Skeletal muscle tissue (tissue), 4 donors: ENCODE data around the gene ZNF398. TPM values are rescaled to one million over a fixed set of nuclear protein-coding genes. Genes with fewer than 3 reads are reported as not detected.

Experiments used
- H3K27ac ChIP-seq: one replicate; pipeline ENCODE4 v1.7.0; 2013; ENCODE audit warnings: mild to moderate bottlenecking, low read depth, low read length, inconsistent platforms
- H3K27me3 ChIP-seq, 3 donors: one replicate each; pipeline ENCODE4 v1.7.0; 2013; ENCODE audit warnings: low read length in 3 of 3; ENCODE audit not compliant: control insufficient read depth in 3 of 3, insufficient read depth in 3 of 3
- H3K36me3 ChIP-seq, 3 donors: one replicate each; pipeline ENCODE4 v1.7.0; 2013; ENCODE audit warnings: low read length in 3 of 3; ENCODE audit not compliant: control insufficient read depth in 3 of 3, insufficient read depth in 3 of 3
- H3K4me1 ChIP-seq, 3 donors: one replicate each; pipeline ENCODE4 v1.7.0; 2013; ENCODE audit warnings: low read length in 3 of 3, mild to moderate bottlenecking in 3 of 3; ENCODE audit not compliant: control insufficient read depth in 3 of 3, insufficient read depth in 3 of 3
- H3K4me3 ChIP-seq, 3 donors: one replicate each; pipeline ENCODE4 v1.7.0; 2013; ENCODE audit warnings: low read length in 3 of 3
- H3K9ac ChIP-seq, 3 donors: one replicate each; pipeline ENCODE4 v1.7.0; 2013; ENCODE audit warnings: low read length in 3 of 3, mild to moderate bottlenecking in 3 of 3, moderate library complexity in 2 of 3, low read depth in 1 of 3
- H3K9me3 ChIP-seq, 3 donors: one replicate each; pipeline ENCODE4 v1.7.0; 2013; ENCODE audit warnings: low read length in 3 of 3; ENCODE audit not compliant: control insufficient read depth in 3 of 3
- total RNA-seq: library from RNA; depleted of rRNA; stranded (reverse); fragments of >200 nt; gene quantifications from one replicate; pipeline ENCODE4 v1.2.3, GENCODE V29; 2014
- donor health status: Osteomylitis.

The ZNF398 gene
- total RNA-seq, 1 donor from 2014 or later: 9.4 TPM

DNA sequence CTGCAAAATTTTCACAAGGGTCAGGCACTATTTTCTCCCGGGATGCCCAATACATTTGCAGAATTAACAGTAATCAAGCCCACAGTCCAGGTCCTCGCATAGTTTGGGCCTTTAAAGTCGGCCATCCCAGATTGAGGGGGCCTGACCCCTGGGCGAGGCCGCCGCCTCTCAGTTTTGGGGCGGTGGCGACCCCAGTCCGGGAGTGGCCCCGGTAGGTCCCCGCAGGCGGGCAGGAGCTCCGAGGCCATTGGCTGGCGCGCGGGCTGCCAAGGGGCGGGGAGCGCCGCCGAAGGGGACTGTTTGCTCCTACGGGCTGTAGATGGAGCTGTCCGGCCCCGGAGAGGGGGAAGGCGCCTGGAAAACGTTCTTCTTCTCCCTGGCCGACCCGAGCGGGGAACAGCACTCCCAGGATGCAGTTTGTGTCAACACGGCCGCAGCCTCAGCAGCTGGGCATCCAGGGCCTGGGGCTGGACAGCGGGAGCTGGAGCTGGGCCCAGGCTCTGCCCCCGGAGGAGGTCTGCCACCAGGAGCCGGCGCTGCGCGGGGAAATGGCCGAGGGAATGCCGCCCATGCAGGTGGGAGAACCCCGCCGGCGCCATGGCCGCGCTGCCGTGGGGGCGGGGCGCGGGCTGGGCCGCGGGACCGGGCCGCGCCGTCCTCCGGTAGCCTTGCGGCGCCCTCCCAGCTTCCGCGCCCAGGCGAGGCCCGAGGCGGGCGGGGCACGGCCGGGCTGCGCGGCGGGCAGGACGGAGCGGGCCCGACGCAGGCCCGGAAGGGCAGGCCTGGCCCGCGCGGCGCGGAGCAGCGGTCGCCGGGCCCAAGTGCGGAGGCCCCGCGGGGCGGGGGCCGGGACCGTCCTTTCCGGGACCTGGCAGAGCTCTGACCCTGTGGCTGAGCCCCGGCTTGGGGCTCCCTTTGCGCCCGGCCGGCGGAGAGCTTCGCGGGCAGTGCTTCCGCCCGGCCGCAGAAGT, 48.2 kb downstream of the ZNF398 start, which contains the start of gene ZNF282:
Gene ZNF282 (plus strand): TSS at position 367 of the 971 bp plus-strand sequence. CDS start 44 bp downstream, at position 411.
- peak within 1 kb of the TSS; percentile 70 for H3K27ac ChIP-seq
- H3K9ac ChIP-seq: peak within 1 kb of the TSS; percentile 87 to 95 (median 92)
- peaks cover 0 to 7% (median 6%) of the 10 kb centered on the region in 3 donors for H3K27me3 ChIP-seq
- H3K9me3 ChIP-seq: no peaks in the 10 kb centered on the region
- peaks cover 19 to 25% (median 22%) of the 10 kb centered on the region in 3 donors for H3K36me3 ChIP-seq
- peak within 1 kb of the TSS; percentile 83 to 93 (median 89) for H3K4me3 ChIP-seq
- H3K4me1 ChIP-seq: peaks cover 14 to 25% (median 20%) of the 10 kb centered on the region in 3 donors

DNA sequence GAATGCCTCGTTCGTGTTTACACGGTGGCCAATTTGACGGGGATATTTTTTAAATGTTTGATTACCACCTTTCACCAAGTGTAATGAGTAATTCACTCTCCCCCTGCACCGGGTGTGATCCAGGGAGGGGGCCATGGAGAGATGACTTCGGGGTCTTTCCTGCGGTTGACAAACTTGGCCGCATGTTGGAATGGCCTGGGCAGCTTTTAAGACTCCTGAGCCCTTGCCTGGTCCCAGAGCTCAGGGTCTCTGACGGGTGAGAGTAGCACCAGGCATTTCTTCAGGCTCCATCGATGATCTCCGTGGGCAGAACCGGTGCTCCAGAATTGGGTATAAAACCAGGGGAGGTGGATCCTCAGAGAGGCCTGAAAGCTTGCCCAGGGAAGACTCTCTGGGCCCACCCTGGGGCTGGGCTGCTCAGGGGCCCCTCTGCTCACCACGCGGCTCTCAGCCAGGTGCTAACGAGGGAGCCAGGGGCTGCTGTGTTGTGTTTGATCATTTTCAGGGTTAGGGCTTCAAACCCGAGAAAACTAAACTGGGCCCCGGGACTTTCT, 49.0 kb downstream of the ZNF398 start:
- H3K9me3 ChIP-seq: no peaks in the 10 kb centered on the region
- H3K4me1 ChIP-seq: peaks cover 14 to 25% (median 20%) of the 10 kb centered on the region in 3 donors
- H3K27me3 ChIP-seq: peaks cover 0 to 7% (median 2%) of the 10 kb centered on the region in 3 donors
- peak overlapping the region; percentile 83 to 93 (median 89) for H3K4me3 ChIP-seq
- peak overlapping the region; percentile 33 for H3K27ac ChIP-seq
- H3K9ac ChIP-seq: peak overlapping the region; percentile 87 to 95 (median 92)
- peaks cover 25 to 31% (median 28%) of the 10 kb centered on the region in 3 donors for H3K36me3 ChIP-seq

DNA sequence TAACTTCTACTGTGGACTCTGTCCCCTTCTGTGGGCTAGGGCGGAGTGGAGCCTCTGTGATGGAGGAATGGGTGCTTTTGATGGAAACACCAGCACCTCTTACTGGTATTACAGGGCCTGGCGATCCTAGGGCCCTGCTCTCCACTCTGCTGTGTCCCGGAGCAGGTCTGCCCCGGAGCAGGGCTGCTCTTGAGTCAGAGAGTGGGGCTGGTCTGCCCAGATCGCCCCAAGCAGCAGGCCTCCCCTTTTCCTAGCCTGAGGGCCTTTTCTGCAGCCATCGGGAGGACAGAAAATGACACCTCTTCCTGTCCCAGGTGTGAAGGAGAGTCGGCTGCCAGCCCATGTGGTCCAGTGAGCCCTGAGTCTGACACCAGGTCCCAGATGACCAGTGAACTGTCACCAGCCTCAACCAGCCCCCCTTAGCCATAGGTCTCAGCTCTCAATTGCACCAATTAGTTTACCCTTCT, 49.5 kb downstream of the ZNF398 start:
- H3K27me3 ChIP-seq: peaks cover 0 to 3% (median 0%) of the 10 kb centered on the region in 3 donors
- no peaks in the 10 kb centered on the region for H3K9me3 ChIP-seq
- peak overlapping the region; percentile 33 for H3K27ac ChIP-seq
- peaks cover 30 to 36% (median 31%) of the 10 kb centered on the region in 3 donors for H3K36me3 ChIP-seq
- peak overlapping the region; percentile 83 to 93 (median 89) for H3K4me3 ChIP-seq
- H3K4me1 ChIP-seq: peaks cover 14 to 25% (median 20%) of the 10 kb centered on the region in 3 donors
- peak overlapping the region; percentile 87 to 95 (median 92) for H3K9ac ChIP-seq

DNA sequence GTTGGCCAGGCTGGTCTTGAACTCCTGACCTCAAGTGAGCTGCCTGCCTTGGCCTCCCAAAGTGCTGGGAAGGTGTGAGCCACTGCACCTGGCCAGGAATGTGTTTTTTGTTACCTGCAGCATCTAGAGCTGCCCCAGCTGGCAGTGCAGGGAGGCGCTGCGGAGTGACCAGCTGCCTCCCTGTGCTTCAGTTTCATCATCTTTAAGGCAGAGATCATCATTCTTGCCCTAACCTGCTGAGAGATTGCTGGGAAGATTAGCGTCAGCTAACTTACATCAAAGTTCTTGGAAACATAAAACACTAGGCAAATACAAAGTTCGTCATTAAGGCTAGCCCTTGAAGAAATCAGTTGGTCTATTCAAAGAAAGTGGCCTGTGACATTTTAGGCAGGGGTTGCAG, 50.4 kb downstream of the ZNF398 start:
- no peaks in the 10 kb centered on the region for H3K9me3 ChIP-seq
- H3K27me3 ChIP-seq: no peaks in the 10 kb centered on the region
- no peak overlapping the region for H3K9ac ChIP-seq
- H3K4me1 ChIP-seq: peaks cover 14 to 25% (median 20%) of the 10 kb centered on the region in 3 donors
- no peak overlapping the region for H3K4me3 ChIP-seq
- no peak overlapping the region for H3K27ac ChIP-seq
- peaks cover 33 to 38% (median 34%) of the 10 kb centered on the region in 3 donors for H3K36me3 ChIP-seq

DNA sequence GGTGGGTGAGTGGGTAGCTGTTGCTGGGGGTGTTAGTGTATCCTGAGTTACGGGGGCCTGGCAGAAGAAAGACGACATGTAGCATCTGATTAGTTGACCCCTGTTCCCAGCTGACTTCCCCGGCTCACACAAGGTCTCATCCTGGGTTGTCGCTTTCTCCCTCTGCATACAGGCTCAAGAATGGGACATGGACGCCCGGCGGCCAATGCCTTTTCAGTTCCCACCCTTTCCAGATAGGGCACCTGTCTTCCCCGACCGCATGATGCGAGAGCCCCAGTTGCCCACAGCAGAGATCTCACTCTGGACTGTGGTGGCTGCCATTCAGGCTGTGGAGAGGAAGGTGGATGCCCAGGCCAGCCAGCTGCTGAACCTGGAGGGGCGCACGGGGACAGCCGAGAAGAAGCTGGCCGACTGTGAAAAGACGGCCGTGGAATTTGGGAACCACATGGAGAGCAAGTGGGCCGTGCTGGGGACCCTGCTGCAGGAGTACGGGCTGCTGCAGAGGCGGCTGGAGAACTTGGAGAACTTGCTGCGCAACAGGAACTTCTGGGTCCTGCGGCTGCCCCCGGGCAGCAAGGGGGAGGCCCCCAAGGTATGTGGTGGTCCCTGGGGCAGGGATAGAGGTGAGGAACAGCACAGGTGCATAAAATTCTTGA, 51.0 kb downstream of the ZNF398 start:
- H3K4me1 ChIP-seq: peaks cover 14 to 25% (median 20%) of the 10 kb centered on the region in 3 donors
- no peak overlapping the region for H3K27ac ChIP-seq
- H3K9ac ChIP-seq: no peak overlapping the region
- H3K9me3 ChIP-seq: no peaks in the 10 kb centered on the region
- H3K4me3 ChIP-seq: no peak overlapping the region
- peaks cover 34 to 42% (median 39%) of the 10 kb centered on the region in 3 donors for H3K36me3 ChIP-seq
- no peaks in the 10 kb centered on the region for H3K27me3 ChIP-seq

DNA sequence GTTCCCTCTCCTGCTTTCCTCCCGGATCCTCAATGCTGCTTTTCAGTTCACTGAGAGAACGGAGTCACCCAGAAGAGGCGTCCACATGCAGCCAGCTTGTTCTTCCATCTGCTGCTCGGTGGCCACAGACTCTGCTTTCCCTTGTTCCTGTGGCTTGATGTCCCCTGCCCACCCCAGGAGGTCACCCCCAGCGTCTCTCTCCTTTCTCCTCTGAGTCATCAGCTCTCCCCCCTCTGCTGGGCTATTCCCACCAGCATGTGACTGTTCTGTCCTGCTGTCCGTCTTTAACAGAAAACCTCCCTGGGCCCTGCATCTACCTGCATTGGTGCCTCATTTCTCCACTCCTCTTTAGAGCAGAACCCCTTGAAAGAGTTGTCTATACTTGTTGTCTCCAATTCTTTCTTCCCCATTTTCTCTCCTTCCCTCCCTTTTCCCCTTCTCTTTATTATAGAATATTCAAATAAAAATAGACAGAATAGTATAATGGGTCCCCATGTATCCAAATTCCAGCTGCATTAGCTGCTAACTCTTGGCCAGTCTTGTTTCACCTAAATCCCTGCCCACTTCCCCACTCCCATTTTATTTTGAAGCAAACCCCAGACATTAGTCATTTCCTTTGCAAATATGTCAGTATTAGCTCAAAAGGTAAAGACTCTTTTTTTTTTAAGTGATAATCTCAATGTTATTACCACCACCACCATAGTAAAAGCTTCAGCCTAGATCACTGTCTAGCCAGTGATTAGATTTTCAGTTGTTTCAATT, 52.2 kb downstream of the ZNF398 start:
- H3K4me3 ChIP-seq: no peak overlapping the region
- H3K27me3 ChIP-seq: no peaks in the 10 kb centered on the region
- peaks cover 40 to 50% (median 46%) of the 10 kb centered on the region in 3 donors for H3K36me3 ChIP-seq
- H3K9ac ChIP-seq: no peak overlapping the region
- H3K27ac ChIP-seq: no peak overlapping the region
- peaks cover 14 to 25% (median 20%) of the 10 kb centered on the region in 3 donors for H3K4me1 ChIP-seq
- H3K9me3 ChIP-seq: no peaks in the 10 kb centered on the region

DNA sequence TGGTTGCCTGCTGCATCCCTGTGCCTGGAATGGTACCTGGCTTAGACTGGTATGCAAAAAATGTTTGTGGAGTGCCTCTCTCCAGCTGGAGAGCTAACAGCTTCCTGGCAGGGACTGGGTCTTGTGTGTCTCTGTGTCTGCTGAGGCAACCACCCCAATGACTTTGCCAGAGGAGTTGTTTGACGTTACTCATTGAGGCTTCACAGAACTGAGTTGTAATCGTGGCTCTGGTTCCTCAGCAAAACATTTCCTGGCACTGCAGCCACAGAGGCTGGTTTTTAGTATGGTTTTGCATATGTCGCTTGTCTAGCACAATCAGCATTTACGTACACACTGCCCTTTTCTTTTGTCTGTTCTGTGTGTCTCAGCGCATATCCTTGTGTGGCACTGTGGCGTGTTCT, 55.6 kb downstream of the ZNF398 start:
- Histone ChIP-seq H3K4me3 (no peak overlapping the region), H3K9ac (no peak overlapping the region), H3K27ac (no peak overlapping the region), H3K27me3 (no peaks in the 10 kb centered on the region), H3K4me1 (peaks cover 0 to 5% (median 0%) of the 10 kb centered on the region in 3 donors), H3K36me3 (peaks cover 57 to 73% (median 71%) of the 10 kb centered on the region in 3 donors), H3K9me3 (no peaks in the 10 kb centered on the region)

DNA sequence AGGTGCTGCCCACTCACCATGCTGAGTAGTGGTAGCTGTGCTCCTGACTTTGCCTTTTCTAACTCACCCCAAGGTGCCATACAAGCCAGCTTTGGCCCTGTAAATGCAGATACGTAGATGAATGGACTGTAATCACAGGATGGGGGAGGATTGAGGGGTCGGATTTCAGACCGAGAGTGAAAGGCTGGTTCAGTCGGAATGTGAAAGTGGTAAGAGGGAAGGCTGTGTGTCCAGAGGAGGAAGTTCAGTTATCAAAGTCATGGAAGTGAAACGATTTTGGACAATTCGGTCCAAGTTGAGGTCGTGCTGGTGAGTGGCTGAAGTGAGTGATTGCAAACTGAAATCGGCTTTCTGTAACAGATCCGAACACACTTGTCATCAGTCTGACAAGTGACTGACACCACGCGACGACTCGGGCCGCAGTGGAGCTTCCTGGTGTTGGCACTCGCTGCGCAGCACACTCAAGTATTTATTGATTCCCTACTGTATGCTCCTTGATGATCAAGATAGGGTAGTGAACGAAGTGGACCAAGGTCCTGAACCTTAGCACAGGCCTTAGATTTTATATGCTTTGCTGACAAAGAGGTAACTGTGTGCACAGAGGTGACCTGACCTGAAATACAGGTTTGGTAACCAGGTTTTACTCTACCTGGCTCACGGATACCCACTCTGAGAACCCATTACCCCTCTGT, 58.6 kb downstream of the ZNF398 start:
- no peaks in the 10 kb centered on the region for H3K27me3 ChIP-seq
- no peaks in the 10 kb centered on the region for H3K9me3 ChIP-seq
- H3K4me1 ChIP-seq: no peaks in the 10 kb centered on the region
- H3K36me3 ChIP-seq: peaks cover 54 to 74% (median 68%) of the 10 kb centered on the region in 3 donors
- no peak overlapping the region for H3K9ac ChIP-seq
- no peak overlapping the region for H3K27ac ChIP-seq
- no peak overlapping the region for H3K4me3 ChIP-seq
